ENCODE results near the gene LRRC28.

LRRC28 gene

GRCh38 chr15:99248000-99248715 is 3.1 kb upstream of the LRRC28 start:
- no peak for DNase-seq (ENCODE audit: low read depth)
- TF ChIP-seq CTCF (IDR thresholded peaks at IDR 0.05; ENCODE audit: low read depth, low read length, missing control alignments) = no peak
- H3K4me3 ChIP-seq (ENCODE audit: low read depth, low read length) = peak overlapping the region; percentile 17; the same call in 1 of the 2 replicates

- TF ChIP-seq CTCF (IDR thresholded peaks at IDR 0.05; ENCODE audit: low read depth, low read length, missing control alignments) = no peak
- peak within 1 kb of the TSS; percentile 66 for H3K4me3 ChIP-seq (ENCODE audit: low read depth, low read length)
- no peak for DNase-seq (ENCODE audit: low read depth)
These were observed 1.9 kb upstream of the LRRC28 start, which contains the start of gene TTC23 for GRCh38 chr15:99249270-99249841. Gene TTC23, minus strand, starts transcription at chr15:99249581. Its CDS starts 20,869 bp downstream, at chr15:99228712.

GRCh38 chr15:99250001-99250400 is 1.3 kb upstream of the LRRC28 start:
- no peak overlapping the region for H3K4me3 ChIP-seq (ENCODE audit: low read depth, low read length)
- no peak for DNase-seq (ENCODE audit: low read depth)
- no peak for TF ChIP-seq CTCF (IDR thresholded peaks at IDR 0.05; ENCODE audit: low read depth, low read length, missing control alignments)

- no peak for DNase-seq (ENCODE audit: low read depth)
- no peak for TF ChIP-seq CTCF (IDR thresholded peaks at IDR 0.05; ENCODE audit: low read depth, low read length, missing control alignments)
- peak overlapping the region; percentile 66 for H3K4me3 ChIP-seq (ENCODE audit: low read depth, low read length)
These were observed 806 bp upstream of the LRRC28 start for GRCh38 chr15:99250494-99250856.

- no peak for TF ChIP-seq CTCF (IDR thresholded peaks at IDR 0.05; ENCODE audit: low read depth, low read length, missing control alignments)
- DNase-seq (ENCODE audit: low read depth) = no peak
- H3K4me3 ChIP-seq (ENCODE audit: low read depth, low read length) = peak overlapping the region; percentile 75
These were observed 1.0 kb downstream of the LRRC28 start for GRCh38 chr15:99252326-99252725.

DNA sequence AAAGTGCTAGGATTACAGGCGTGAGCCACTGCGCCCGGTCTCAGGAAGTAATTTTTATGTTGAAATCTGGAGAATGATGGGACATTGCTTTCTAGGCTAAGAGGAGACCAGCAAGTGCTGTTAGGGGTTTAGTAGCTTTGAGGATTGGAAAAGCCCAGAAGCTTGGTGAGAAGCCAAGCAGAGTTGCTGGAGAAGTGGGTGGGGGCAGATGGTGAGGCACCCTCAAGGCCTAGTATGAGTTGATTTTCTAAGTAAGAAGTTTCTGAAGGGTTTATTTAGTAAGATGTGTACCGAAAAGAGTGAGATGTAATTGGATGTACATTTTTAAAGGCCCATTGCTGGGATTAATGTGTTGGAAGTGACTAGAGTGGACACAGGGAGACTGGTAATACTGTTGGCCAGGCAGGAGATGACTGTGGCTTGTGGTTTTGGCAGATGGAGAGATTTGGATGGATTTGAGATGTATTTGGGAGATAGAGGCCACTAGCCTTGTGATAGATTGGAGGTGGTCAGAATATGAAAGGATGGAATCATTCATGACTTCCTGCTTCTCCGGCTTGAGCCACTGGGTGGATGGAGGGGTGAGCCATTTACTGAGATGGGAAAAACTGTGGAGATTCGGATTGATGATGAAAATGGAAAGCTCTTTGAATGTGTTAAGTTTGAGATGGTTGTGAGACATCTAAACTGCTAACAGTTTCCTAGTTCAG is 2.3 kb downstream of the LRRC28 start:
- no peak overlapping the region for H3K4me3 ChIP-seq (ENCODE audit: low read depth, low read length)
- TF ChIP-seq CTCF (IDR thresholded peaks at IDR 0.05; ENCODE audit: low read depth, low read length, missing control alignments) = no peak
- no peak for DNase-seq (ENCODE audit: low read depth)
